ENCODE results near the gene CLDN3.
"Not testable (repeated sequence)": the region's sequence is repeated elsewhere in the genome, so short reads cannot be mapped to it uniquely, and the experiment has no call there.

CLDN3 gene

DNA sequence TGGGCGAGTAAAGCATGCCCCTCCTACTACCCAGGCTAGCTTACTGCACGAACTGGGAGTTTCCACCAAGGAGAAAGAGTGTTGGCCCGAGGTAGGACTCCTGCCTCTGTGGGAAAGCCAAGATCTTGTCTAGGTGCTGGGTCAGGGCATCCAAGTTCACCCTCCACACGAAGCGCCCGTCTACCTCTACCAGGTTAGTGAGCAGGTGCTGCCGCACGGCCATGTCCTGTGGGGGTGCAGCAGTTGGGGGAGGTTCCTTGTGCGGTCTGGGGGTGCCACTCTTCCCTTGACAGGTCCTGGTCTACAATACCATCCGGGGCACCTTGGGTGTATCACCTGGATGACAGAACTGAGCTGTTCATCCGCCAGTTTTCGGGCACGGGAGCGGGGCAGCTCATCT is 33.2 kb downstream of the CLDN3 start:
- DNase-seq (ENCODE audit: low spot score) = no peak

DNA sequence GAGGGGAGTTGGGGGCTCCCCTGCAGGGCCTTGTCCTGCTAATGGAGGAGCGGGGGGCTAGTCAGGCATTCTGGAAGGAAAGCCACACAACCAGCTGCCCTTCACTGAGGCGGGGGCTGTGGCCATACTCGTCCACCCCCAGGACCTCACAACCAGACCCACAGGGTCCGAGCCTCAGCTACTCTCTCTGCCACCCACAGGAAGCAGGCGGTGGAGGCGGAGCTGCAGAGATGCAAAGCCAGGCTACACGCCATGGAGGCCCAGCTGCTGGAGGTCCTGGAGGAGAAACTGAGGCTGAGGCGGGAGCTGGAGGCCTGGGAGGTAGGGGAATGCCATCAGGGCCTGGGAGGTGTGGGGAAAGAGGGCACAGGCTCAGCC is 34.6 kb downstream of the CLDN3 start:
- no peak for DNase-seq (ENCODE audit: low spot score)

DNA sequence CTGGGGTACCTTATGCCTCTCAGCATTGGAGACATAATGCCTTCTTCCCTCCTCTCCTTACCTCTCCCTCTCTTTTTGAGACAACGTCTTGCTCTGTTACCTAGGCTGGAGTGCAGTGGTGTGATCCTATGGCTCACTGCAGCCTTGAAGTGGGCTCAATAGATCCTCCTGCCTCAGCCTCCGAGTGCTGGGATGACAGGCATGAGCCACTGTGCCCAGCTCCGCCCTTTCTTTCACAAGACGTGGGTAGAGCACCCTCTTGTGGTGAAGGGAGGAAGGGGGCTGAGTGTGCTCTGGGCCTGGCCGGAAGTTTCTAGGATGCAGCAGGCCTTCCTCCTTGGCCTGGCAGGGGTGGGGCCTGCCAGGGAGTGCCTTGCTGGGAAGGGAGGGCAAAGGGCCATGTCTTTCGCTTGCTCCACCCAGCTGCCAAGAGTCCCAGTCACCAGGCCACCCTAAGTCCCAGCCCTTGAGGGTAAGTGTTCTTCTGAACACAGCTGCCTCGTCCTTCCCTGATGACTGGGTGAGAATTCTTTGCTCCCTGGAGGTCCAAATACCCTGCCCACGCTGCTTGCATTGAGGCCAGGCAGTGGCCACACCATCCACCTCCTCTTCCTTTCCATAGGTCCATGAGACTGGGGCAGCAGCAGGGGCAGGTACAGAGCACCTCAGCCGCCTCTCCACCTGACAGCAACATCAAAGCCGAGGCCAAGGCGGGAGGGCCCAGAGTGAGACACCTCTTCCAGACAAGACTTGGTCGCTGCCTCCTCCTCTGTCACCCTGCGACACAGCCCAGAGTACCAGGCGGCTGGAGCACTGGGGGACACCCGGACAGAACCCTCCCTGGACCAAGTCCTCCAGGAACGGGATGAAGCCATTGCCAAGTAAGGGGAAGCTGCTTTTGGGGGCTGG is 35.2 kb downstream of the CLDN3 start:
- DNase-seq (ENCODE audit: low spot score) = peak; percentile 89

DNA sequence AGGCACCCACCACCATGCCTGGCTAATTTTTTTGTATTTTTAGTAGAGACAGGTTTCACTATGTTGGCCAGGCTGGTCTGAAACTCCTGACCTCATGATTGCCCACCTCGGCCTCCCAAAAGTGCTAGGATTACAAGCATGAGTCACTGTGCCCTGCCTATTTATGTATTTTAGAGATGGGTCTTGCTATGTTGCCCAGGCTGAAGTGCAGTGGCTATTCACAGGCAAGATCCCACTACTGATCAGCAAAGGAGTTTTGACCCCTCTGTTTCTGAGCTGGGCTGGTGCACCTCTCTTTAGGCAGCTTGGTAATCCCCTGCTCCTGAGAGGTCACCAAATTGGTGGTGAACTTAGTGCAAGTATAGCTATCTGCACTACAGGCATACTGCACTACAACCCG is 37.7 kb downstream of the CLDN3 start:
- no peak for DNase-seq (ENCODE audit: low spot score)

DNA sequence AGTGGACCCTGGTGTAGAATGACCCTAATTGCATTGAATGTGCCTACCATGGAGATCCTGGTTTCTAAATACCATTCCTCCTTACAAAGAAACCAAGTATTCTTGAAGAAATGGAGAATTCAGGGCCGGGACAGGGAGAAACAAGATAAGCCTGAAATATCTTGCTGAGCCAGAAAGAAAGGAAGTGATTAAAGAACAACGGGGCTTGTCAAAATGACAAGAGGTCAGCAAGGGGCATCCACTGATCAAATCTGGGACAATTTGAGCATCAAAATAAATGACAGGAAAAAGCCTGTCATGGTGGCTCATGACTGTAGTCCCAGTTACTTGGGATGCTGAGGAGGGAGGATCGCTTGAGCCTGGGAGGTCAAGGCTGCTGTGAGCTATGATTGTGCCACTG is 39.6 kb downstream of the CLDN3 start:
- no peak for DNase-seq (ENCODE audit: low spot score)

DNA sequence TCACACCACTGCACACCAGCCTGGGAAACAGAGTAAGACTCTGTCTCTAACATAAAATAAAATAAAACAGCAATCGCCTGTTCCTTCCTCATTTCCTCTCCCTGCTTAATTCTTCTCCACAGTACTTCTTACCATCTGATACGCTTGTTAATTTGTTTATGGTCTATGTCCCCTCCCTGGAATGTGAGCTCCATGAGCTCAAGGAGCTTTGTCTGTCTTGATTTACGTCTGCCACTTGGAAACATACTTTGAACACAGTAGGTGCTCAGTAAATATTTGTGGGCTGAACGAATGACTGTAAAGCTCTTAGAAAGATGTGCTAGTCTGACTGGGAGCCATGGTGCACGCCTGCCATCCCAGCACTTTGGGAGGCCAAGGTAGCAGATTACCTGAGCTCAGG is 41.5 kb downstream of the CLDN3 start:
- no peak for DNase-seq (ENCODE audit: low spot score)

DNA sequence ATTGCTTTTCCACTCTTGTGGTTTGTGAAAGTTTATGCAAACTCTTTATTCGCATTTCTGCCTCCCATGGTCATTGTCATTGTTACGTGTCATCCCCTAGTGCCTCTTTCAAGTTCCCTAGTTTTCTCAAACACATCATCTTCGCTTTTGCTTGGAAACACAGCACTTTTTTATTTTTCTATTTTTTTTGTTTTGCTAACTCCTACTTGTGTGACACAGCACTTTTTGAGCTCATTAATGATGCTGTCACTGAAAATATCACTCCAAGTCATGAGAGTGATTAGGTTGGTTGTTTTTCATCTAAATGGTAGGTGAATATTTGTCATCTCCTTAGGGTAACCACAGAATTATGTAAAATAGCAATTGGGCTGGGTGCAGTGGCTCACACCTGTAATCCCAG is 42.1 kb downstream of the CLDN3 start:
- no peak for DNase-seq (ENCODE audit: low spot score)

DNA sequence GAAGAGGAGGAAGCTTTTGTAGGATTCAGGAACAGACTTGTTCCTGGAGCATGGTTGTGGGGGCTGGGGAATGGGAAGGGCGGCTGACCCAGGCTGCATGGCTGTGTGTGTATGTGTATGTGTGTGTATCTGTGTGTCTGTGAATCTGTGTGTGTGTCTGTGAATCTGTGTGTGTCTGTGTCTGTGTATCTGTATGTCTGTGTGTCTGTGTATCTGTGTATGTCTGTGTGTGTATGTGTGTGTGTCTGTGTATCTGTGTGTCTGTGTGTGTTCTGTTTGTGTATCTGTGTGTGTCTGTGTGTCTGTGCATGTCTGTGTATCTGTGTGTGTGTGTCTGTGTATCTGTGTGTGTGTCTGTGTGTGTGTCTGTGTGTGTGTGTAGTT is 44.0 kb downstream of the CLDN3 start:
- no peak for DNase-seq (ENCODE audit: low spot score)

DNA sequence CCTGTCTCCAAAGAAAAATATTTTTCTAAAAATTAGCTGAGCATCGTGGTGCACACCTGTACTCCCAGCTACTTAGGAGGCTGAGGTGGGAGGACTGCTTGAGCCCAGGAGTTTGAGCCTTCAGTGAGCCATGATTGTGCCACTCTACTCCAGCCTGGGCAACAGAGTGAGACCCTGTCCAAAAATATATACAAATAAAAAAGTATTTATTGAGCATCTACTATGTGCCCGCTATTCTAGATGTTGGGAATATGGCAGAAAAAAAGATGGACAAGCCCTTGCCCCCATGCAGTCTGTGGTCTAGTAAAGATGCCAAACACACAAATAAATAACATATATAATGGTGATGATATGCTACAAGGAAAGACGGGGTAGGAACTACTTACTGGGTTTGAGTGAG is 46.3 kb downstream of the CLDN3 start:
- no peak for DNase-seq (ENCODE audit: low spot score)

DNA sequence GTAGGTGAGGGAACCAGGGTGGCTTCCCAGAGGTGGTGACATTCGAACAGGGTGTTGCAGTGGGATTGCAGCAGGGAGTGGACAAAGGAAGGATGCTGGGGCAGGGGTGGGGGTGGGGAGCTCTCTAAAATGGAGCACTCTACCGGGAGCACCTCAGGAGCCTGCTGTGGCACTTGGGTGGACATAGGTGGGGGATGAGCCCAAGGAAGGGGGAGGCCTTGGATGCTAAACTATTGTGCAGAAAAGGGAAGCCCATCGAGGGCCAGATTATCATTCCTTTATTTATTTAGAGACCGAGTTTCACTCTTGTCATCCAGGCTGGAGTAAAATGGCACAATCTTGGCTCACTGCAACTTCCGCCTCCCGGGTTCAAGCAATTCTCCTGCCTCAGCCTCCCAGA is 47.3 kb downstream of the CLDN3 start:
- DNase-seq (ENCODE audit: low spot score) = no peak

DNA sequence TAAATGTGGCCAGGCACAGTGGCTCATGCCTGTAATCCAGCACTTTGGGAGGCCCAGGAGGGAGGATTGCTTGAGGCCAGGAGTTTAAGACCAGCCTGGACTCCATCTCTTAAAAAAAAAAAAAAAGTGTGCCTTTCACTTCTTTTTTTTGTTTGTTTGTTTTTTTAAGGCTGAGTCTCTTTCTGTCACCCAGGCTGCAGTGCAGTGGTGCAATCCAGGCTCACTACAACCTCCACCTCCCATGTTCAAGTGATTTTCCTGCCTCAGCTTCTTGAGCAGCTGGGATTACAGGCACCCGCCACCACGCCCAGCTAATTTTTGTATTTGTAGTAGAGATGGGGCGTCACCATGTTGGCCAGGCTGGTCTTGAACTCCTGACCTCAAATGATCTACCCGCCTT is 47.9 kb downstream of the CLDN3 start:
- not testable (repeated sequence) for DNase-seq (ENCODE audit: low spot score)

DNA sequence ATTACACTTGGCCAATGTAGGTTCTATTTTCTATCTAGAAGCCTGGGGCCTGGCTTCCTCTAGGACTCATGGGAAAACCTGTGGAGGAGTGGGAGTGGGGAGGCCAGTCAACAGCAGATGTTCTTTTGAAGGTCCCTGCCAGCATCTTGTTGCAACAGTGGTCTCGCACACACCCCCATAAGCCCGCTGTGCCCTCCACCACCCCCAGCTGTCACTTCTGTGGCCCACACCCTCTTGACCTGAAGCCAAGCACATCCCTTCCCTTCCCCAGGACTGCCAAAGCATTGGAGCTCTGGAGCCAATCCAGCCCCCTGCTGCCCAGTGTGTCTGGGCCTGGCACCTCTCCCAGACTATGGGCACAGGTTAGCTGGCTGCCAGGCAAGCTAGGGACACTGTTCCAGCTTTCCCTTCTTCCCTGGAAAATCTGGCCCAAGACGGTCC is 48.7 kb downstream of the CLDN3 start:
- DNase-seq (ENCODE audit: low spot score) = no peak

DNA sequence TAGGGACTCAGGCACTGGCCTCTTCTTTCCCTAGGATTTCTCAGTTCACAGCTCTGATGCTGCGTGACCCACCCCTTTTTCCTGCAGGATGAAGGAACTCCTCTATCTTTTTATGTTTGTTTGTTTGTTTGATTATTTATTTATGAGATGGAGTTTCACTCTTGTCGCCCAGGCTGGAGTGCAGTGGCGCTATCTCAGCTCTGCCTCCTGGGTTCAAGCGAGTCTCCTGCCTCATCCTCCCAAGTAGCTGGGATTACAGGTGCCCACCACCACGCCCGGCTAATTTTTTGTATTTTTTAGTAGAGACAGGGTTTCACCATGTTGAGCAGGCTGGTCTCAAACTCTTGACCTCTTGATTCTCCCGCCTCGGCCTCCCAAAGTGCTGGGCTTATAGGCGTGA is 49.6 kb downstream of the CLDN3 start:
- not testable (repeated sequence) for DNase-seq (ENCODE audit: low spot score)

DNA sequence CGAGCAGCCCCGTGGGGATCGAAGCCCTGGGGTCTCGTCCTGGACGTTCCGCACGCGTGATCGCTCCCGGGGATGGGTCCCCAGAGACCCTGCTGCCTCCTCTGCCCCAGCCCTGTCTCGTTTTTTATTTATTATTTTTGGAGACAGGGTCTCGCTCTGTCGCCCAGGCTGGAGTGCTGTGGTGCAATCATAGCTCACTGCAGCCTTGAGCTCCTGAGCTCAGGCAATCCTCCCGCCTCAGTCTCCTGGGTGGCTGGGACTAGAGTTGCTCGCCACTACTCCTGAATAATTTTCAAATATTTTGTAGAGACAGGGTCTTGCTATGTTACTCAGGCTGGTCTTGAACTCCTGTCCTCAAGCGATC is 50.3 kb downstream of the CLDN3 start:
- DNase-seq (ENCODE audit: low spot score) = no peak

Data from ecto neural progenitor cell (in vitro differentiated cells).